ENCODE data around the gene OR2T8.

Gene OR2T8

DNA sequence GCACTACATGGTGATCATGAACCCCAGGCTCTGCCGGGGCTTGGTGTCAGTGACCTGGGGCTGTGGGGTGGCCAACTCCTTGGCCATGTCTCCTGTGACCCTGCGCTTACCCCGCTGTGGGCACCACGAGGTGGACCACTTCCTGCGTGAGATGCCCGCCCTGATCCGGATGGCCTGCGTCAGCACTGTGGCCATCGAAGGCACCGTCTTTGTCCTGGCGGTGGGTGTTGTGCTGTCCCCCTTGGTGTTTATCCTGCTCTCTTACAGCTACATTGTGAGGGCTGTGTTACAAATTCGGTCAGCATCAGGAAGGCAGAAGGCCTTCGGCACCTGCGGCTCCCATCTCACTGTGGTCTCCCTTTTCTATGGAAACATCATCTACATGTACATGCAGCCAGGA, 24.1 kb upstream of the OR2T8 start:
- no peak overlapping the region for H3K4me2 ChIP-seq
- no peak overlapping the region for H3K27ac ChIP-seq
- no peak overlapping the region for H2AFZ ChIP-seq (ENCODE audit: low read depth)
- TF ChIP-seq, protein P1, sequence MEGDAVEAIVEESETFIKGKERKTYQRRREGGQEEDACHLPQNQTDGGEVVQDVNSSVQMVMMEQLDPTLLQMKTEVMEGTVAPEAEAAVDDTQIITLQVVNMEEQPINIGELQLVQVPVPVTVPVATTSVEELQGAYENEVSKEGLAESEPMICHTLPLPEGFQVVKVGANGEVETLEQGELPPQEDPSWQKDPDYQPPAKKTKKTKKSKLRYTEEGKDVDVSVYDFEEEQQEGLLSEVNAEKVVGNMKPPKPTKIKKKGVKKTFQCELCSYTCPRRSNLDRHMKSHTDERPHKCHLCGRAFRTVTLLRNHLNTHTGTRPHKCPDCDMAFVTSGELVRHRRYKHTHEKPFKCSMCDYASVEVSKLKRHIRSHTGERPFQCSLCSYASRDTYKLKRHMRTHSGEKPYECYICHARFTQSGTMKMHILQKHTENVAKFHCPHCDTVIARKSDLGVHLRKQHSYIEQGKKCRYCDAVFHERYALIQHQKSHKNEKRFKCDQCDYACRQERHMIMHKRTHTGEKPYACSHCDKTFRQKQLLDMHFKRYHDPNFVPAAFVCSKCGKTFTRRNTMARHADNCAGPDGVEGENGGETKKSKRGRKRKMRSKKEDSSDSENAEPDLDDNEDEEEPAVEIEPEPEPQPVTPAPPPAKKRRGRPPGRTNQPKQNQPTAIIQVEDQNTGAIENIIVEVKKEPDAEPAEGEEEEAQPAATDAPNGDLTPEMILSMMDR (conservative IDR thresholded peaks at IDR 0.05; ENCODE audit: low read depth, low read length), result no peak
- H3K4me1 ChIP-seq (ENCODE audit: low read depth, poor library complexity, severe bottlenecking), result no peaks in the 10 kb centered on the region
- no peaks in the 10 kb centered on the region for H3K36me3 ChIP-seq (ENCODE audit: insufficient read depth)
- H3K27me3 ChIP-seq (ENCODE audit: insufficient read depth, low read depth), result no peaks in the 10 kb centered on the region
- H3K9ac ChIP-seq, result no peak overlapping the region
- H4K20me1 ChIP-seq (ENCODE audit: insufficient read depth), result no peaks in the 10 kb centered on the region
- no peaks in the 10 kb centered on the region for H3K79me2 ChIP-seq (ENCODE audit: insufficient read depth, low read depth)
- H3K4me3 ChIP-seq (IDR thresholded peaks at IDR 0.05; ENCODE audit: insufficient read depth, low read depth, low read length), result no peak overlapping the region

DNA sequence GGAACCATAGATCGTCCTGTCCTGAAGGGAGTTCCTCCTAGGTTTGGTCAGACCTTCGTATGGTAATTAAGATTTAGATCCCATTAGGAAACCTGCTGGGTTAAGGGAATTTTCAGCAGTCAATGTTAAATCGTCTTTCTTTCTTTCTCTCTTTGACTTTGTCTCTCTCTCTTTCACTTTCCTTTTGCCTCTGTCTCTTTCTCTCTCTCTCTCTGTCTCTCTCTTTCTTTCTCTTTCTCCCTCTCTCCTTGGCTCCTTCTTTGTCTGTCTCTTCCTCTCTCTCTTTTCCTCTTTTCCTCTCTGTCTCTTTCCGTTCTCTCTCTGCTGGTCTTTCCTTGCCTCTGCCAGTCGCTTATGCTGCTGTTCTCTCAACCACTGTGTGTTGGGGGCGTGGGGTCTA, 15.9 kb upstream of the OR2T8 start:
- TF ChIP-seq, protein P1 (conservative IDR thresholded peaks at IDR 0.05; ENCODE audit: low read depth, low read length), result no peak
- H3K27ac ChIP-seq, result no peak overlapping the region
- H4K20me1 ChIP-seq (ENCODE audit: insufficient read depth), result no peaks in the 10 kb centered on the region
- no peaks in the 10 kb centered on the region for H3K36me3 ChIP-seq (ENCODE audit: insufficient read depth)
- no peaks in the 10 kb centered on the region for H3K79me2 ChIP-seq (ENCODE audit: insufficient read depth, low read depth)
- H3K27me3 ChIP-seq (ENCODE audit: insufficient read depth, low read depth), result no peaks in the 10 kb centered on the region
- no peak overlapping the region for H3K9ac ChIP-seq
- H3K4me1 ChIP-seq (ENCODE audit: low read depth, poor library complexity, severe bottlenecking), result no peaks in the 10 kb centered on the region
- H2AFZ ChIP-seq (ENCODE audit: low read depth), result no peak overlapping the region
- H3K4me3 ChIP-seq (IDR thresholded peaks at IDR 0.05; ENCODE audit: insufficient read depth, low read depth, low read length), result no peak overlapping the region
- H3K4me2 ChIP-seq, result no peak overlapping the region

DNA sequence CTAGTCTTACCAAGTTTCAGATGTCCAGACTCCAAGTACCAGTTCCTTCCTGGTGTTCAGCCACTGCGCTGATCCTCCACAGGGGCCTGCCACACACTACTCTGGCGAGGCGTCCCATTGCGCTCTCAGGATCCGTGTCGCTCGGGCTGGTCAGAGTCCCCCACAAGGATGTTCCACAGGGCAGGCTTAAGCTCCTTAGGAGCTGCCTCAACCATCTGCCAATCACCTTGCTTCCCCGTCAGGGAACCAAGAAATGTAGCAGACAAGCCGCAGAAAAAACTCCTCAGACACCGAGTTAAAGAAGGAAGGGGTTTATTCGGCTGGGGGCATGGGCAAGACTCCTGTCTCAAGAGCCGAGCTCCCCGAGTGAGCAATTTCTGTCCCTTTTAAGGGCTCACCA, 14.9 kb upstream of the OR2T8 start:
- TF ChIP-seq, protein P1 (conservative IDR thresholded peaks at IDR 0.05; ENCODE audit: low read depth, low read length), result no peak
- Histone ChIP-seq H3K27ac (no peak overlapping the region), H3K4me1 (ENCODE audit: low read depth, poor library complexity, severe bottlenecking) (no peaks in the 10 kb centered on the region), H4K20me1 (ENCODE audit: insufficient read depth) (no peaks in the 10 kb centered on the region), H3K27me3 (ENCODE audit: insufficient read depth, low read depth) (no peaks in the 10 kb centered on the region), H3K4me2 (no peak overlapping the region), H3K4me3 (IDR thresholded peaks at IDR 0.05; ENCODE audit: insufficient read depth, low read depth, low read length) (no peak overlapping the region), H3K9ac (no peak overlapping the region), H3K79me2 (ENCODE audit: insufficient read depth, low read depth) (no peaks in the 10 kb centered on the region), H2AFZ (ENCODE audit: low read depth) (no peak overlapping the region), H3K36me3 (ENCODE audit: insufficient read depth) (no peaks in the 10 kb centered on the region)

DNA sequence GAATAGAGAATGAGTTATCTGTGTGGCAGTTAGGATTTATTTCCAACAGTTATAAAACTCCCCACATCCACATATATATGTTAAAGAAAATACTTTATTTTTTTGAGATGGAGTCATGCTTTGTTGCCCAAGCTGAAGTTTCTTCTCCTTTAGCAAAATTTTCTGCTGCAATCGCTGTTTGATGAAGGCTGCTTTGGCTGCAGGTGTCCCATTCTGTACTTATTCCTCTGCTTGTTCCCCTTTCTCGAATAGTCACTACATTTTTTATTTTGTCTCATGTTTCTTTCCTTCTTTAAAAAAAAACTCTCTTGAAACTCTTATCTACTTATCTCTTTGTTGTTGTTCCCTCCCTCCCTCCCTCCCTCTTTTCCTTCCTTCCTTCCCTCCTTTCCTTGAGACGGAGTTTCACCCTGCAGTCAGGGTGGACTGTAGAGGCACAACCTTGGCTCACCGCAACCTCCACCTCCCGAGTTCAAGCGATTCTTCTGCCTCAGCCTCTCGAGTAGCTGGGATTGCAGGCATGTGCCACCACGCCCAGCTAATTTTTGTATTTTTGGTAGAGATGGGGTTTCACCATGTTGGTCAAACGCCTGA, 14.0 kb upstream of the OR2T8 start:
- Histone ChIP-seq H3K27ac (no peak overlapping the region), H2AFZ (ENCODE audit: low read depth) (no peak overlapping the region)
- TF ChIP-seq, protein P1 (conservative IDR thresholded peaks at IDR 0.05; ENCODE audit: low read depth, low read length), result no peak

More for the DNA sequence above, 14.0 kb upstream of the OR2T8 start:
- Histone ChIP-seq H3K79me2 (ENCODE audit: insufficient read depth, low read depth) (no peaks in the 10 kb centered on the region), H3K4me1 (ENCODE audit: low read depth, poor library complexity, severe bottlenecking) (no peaks in the 10 kb centered on the region), H3K9ac (no peak overlapping the region), H3K36me3 (ENCODE audit: insufficient read depth) (no peaks in the 10 kb centered on the region), H3K27me3 (ENCODE audit: insufficient read depth, low read depth) (no peaks in the 10 kb centered on the region), H3K4me3 (IDR thresholded peaks at IDR 0.05; ENCODE audit: insufficient read depth, low read depth, low read length) (no peak overlapping the region), H4K20me1 (ENCODE audit: insufficient read depth) (no peaks in the 10 kb centered on the region), H3K4me2 (no peak overlapping the region)
